NT2/D1 (cell line): ENCODE measurements around the gene LEF1.

Source experiments
- SUZ12 ChIP-seq: IDR thresholded peaks from 2 replicates; pipeline ENCODE4 v1.6.1; 2011; ENCODE audit not compliant: insufficient read length, insufficient read depth; ENCODE audit errors: extremely low read depth
- ZNF274 ChIP-seq: IDR thresholded peaks from 2 replicates; pipeline ENCODE4 v1.6.1; 2011; ENCODE audit warnings: mild to moderate bottlenecking, low read depth, low read length

GRCh38 chr4:108029016-108029720 is 139.6 kb downstream of the LEF1 start:
- TF ChIP-seq SUZ12 (no peak), ZNF274 (no peak)
